Common myeloid progenitor, CD34-positive (primary cell): ENCODE data around the gene IGSF9B.

Experiments
- CTCF ChIA-PET: fragments of 350-600 bp; sonication (Branson Sonifier 250); formaldehyde crosslinking; loops from one replicate; lab custom pipeline; 2021; ENCODE audit warnings: antibody characterized with exemption; lab: Charles Lee
- POLR2A ChIA-PET: fragments of 350-600 bp; sonication (Branson Sonifier 250); formaldehyde crosslinking; loops from one replicate; lab custom pipeline; 2021; ENCODE audit warnings: antibody characterized with exemption; lab: Charles Lee
- DNase-seq, 3 donors: peaks; one replicate each; pipeline versions ENCODE4 v3.0.0 to v3.0.0-alpha.2; 2013
- H3K27ac ChIP-seq, 2 experiments: 1 replicate in 1 of 2; 2 replicates in 1 of 2; pipeline ENCODE4 v1.7.0; 2013; ENCODE audit warnings: inconsistent platforms in 2 of 2, low read length in 2 of 2, mild to moderate bottlenecking in 2 of 2, low read depth in 1 of 2, moderate library complexity in 1 of 2; ENCODE audit not compliant: severe bottlenecking in 2 of 2, insufficient read depth in 1 of 2, poor library complexity in 1 of 2
- H3K27me3 ChIP-seq, 5 experiments: replicated peaks in 2 of 5; 1 replicate in 3 of 5; 2 replicates in 2 of 5; pipeline versions ENCODE4 v1.6.1 to v1.7.0; 2013; ENCODE audit warnings: low read length in 4 of 5, mild to moderate bottlenecking in 2 of 5, moderate library complexity in 2 of 5, inconsistent platforms in 1 of 5; ENCODE audit not compliant: insufficient read depth in 5 of 5, control insufficient read depth in 4 of 5
- H3K36me3 ChIP-seq, 4 experiments: 1 replicate in 2 of 4; 2 replicates in 2 of 4; pipeline versions ENCODE4 v1.6.1 to v1.7.0; 2013; ENCODE audit warnings: low read length in 3 of 4, control low read depth in 1 of 4, mild to moderate bottlenecking in 1 of 4; ENCODE audit not compliant: control insufficient read depth in 4 of 4, insufficient read depth in 4 of 4
- H3K4me1 ChIP-seq, 4 experiments: 1 replicate in 3 of 4; 2 replicates in 1 of 4; pipeline versions ENCODE4 v1.6.1 to v1.7.1; 2013; ENCODE audit warnings: low read length in 3 of 4, mild to moderate bottlenecking in 3 of 4, control low read depth in 1 of 4, inconsistent platforms in 1 of 4, moderate library complexity in 1 of 4; ENCODE audit not compliant: control insufficient read depth in 4 of 4, insufficient read depth in 4 of 4; ENCODE audit errors: control extremely low read depth in 1 of 4
- H3K4me3 ChIP-seq, 7 experiments: 1 replicate in 4 of 7; 2 replicates in 3 of 7; pipeline versions ENCODE4 v1.5.1 to v1.7.0; 2013; ENCODE audit warnings: mild to moderate bottlenecking in 7 of 7, low read length in 6 of 7, moderate library complexity in 6 of 7, inconsistent platforms in 2 of 7, low read depth in 2 of 7, control low read depth in 1 of 7; ENCODE audit not compliant: insufficient read depth in 4 of 7, control insufficient read depth in 1 of 7; ENCODE audit errors: extremely low read depth in 1 of 7
- H3K9me3 ChIP-seq, 5 experiments: 1 replicate in 4 of 5; 2 replicates in 1 of 5; pipeline versions ENCODE4 v1.6.1 to v1.7.1; 2013; ENCODE audit warnings: low read length in 4 of 5, mild to moderate bottlenecking in 2 of 5, inconsistent platforms in 1 of 5, low read depth in 1 of 5, moderate library complexity in 1 of 5; ENCODE audit not compliant: control insufficient read depth in 4 of 5, insufficient read depth in 2 of 5; ENCODE audit errors: control extremely low read depth in 1 of 5
- WGBS: methylation state at CpG from one replicate; pipeline ENCODE4 v1.1.5; 2013; ENCODE audit not compliant: insufficient coverage; 5-methylcytosine and 5-hydroxymethylcytosine counted together

The IGSF9B gene

GRCh38 chr11:133896028-133896427, 60.7 kb downstream of the IGSF9B start:
- H3K9me3 ChIP-seq, result no peaks in the 10 kb centered on the region
- peaks cover 0 to 9% (median 0%) of the 10 kb centered on the region in 5 experiments for H3K27me3 ChIP-seq
- CTCF ChIA-PET, result no interaction called here
- no peak overlapping the region for H3K4me3 ChIP-seq
- no peaks in the 10 kb centered on the region for H3K4me1 ChIP-seq
- POLR2A ChIA-PET, result no interaction called here
- DNase-seq, result no peak
- no peaks in the 10 kb centered on the region for H3K36me3 ChIP-seq
- 89% methylated on average over 3 of the region's 7 CpGs for WGBS
- H3K27ac ChIP-seq, result no peak overlapping the region

GRCh38 chr11:133895551-133895950, 61.2 kb downstream of the IGSF9B start:
- H3K27me3 ChIP-seq, result peaks cover 0 to 9% (median 0%) of the 10 kb centered on the region in 5 experiments
- ChIA-PET CTCF (no interaction called here), POLR2A (no interaction called here)
- no peaks in the 10 kb centered on the region for H3K9me3 ChIP-seq
- H3K4me1 ChIP-seq, result no peaks in the 10 kb centered on the region
- H3K36me3 ChIP-seq, result no peaks in the 10 kb centered on the region
- no peak for DNase-seq
- WGBS, result 67% methylated on average over 6 of the region's 8 CpGs
- H3K4me3 ChIP-seq, result no peak overlapping the region
- no peak overlapping the region for H3K27ac ChIP-seq

GRCh38 chr11:133895061-133895479, 61.7 kb downstream of the IGSF9B start:
- ChIA-PET CTCF (no interaction called here), POLR2A (no interaction called here)
- no peaks in the 10 kb centered on the region for H3K4me1 ChIP-seq
- no peaks in the 10 kb centered on the region for H3K36me3 ChIP-seq
- H3K9me3 ChIP-seq, result no peaks in the 10 kb centered on the region
- H3K4me3 ChIP-seq, result no peak overlapping the region
- no peak overlapping the region for H3K27ac ChIP-seq
- peaks cover 0 to 9% (median 0%) of the 10 kb centered on the region in 5 experiments for H3K27me3 ChIP-seq
- DNase-seq, result no peak
- 80% methylated on average over 8 of the region's 10 CpGs for WGBS

- WGBS, result 95% methylated on average over 9 of the region's 14 CpGs
- H3K27ac ChIP-seq, result no peak overlapping the region
- H3K9me3 ChIP-seq, result no peaks in the 10 kb centered on the region
- H3K36me3 ChIP-seq, result no peaks in the 10 kb centered on the region
- POLR2A ChIA-PET, result no interaction called here
- H3K4me3 ChIP-seq, result no peak overlapping the region
- no peaks in the 10 kb centered on the region for H3K4me1 ChIP-seq
- CTCF ChIA-PET, result no interaction called here
- DNase-seq, result no peak
- peaks cover 0 to 7% (median 0%) of the 10 kb centered on the region in 5 experiments for H3K27me3 ChIP-seq
Observed at GRCh38 chr11:133893381-133893780, 63.4 kb downstream of the IGSF9B start.

- CTCF ChIA-PET, result interaction anchor here (0.9 kb wide), 1 partner anchor 11 kb away, joined by 3 read pairs; no protein-coding TSS in a partner anchor
Observed at GRCh38 chr11:133892584-133893380, 64.0 kb downstream of the IGSF9B start.

DNA sequence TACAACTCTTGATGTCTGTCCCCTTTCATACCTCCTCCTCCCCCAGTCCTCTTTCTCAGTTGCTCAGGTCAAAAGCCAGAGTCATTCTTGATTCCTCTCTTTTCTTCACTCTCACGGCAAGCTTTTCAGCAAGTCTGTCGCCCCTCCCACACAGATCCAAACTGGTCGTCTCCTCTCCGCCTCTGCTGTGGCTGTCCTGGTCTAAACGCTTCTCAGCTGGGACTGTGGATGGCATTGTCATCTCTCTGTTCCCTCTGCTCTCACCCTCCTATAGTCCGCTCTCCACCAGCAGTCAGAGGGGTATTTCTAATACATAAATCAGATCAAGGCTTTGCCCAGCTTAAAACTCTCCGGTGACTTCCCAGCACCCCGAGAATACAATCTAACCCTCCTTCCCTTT, 64.6 kb downstream of the IGSF9B start:
- WGBS, result 83% methylated on average over 8 of the region's 8 CpGs
- CTCF ChIA-PET, result interaction anchor here (0.9 kb wide), 1 partner anchor 12 kb away, joined by 3 read pairs; no protein-coding TSS in a partner anchor

More at GRCh38 chr11:133892584-133893380, 64.0 kb downstream of the IGSF9B start:
- no peaks in the 10 kb centered on the region for H3K9me3 ChIP-seq
- H3K4me1 ChIP-seq, result no peaks in the 10 kb centered on the region
- no peaks in the 10 kb centered on the region for H3K36me3 ChIP-seq
- peaks cover 0 to 7% (median 0%) of the 10 kb centered on the region in 5 experiments for H3K27me3 ChIP-seq
- no peak for DNase-seq
- no peak overlapping the region for H3K27ac ChIP-seq
- 90% methylated on average over 16 of the region's 19 CpGs for WGBS
- H3K4me3 ChIP-seq, result no peak overlapping the region
- POLR2A ChIA-PET, result interaction anchor here (0.6 kb wide), 1 partner anchor 665 kb away, joined by 3 read pairs; no protein-coding TSS in a partner anchor

GRCh38 chr11:133889893-133890292, 66.9 kb downstream of the IGSF9B start:
- POLR2A ChIA-PET, result no interaction called here
- no peaks in the 10 kb centered on the region for H3K36me3 ChIP-seq
- H3K4me1 ChIP-seq, result no peaks in the 10 kb centered on the region
- CTCF ChIA-PET, result no interaction called here
- H3K9me3 ChIP-seq, result no peaks in the 10 kb centered on the region
- peaks cover 0 to 6% (median 0%) of the 10 kb centered on the region in 5 experiments for H3K27me3 ChIP-seq
- WGBS, result 92% methylated on average over 2 of the region's 3 CpGs
- no peak overlapping the region for H3K27ac ChIP-seq
- no peak overlapping the region for H3K4me3 ChIP-seq
- DNase-seq, result no peak

More for the DNA sequence above, 64.6 kb downstream of the IGSF9B start:
- Histone ChIP-seq H3K36me3 (no peaks in the 10 kb centered on the region), H3K27me3 (peaks cover 0 to 7% (median 0%) of the 10 kb centered on the region in 5 experiments), H3K4me3 (no peak overlapping the region), H3K9me3 (no peaks in the 10 kb centered on the region), H3K4me1 (no peaks in the 10 kb centered on the region), H3K27ac (no peak overlapping the region)
- no peak for DNase-seq
- POLR2A ChIA-PET, result interaction anchor here (0.6 kb wide), 1 partner anchor 666 kb away, joined by 3 read pairs; no protein-coding TSS in a partner anchor
